Choroid plexus epithelial cell (primary cell): ENCODE measurements around the gene OLFML2A.
A peak's percentile ranks its signal among the peaks of the same experiment; 100 is the strongest.

Source experiments
- DNase-seq: peaks from one replicate; pipeline ENCODE4 v3.0.0-alpha.2; 2010; ENCODE audit warnings: low read depth
- H3K4me3 ChIP-seq: 2 replicates; pipeline ENCODE4 v1.5.1; 2011; ENCODE audit warnings: low read depth, mild to moderate bottlenecking, control low read depth, low read length, moderate library complexity
- CTCF ChIP-seq: conservative IDR thresholded peaks from 2 replicates; pipeline ENCODE4 v1.5.1; 2011; ENCODE audit warnings: low read depth, mild to moderate bottlenecking, control low read depth, inconsistent platforms, low read length, moderate library complexity

The OLFML2A gene

GRCh38 chr9:124741662-124742061 is 35.3 kb upstream of the OLFML2A start:
- no peak for DNase-seq
- TF ChIP-seq CTCF: no peak
- no peak overlapping the region for H3K4me3 ChIP-seq

- TF ChIP-seq CTCF: no peak
- H3K4me3 ChIP-seq: no peak overlapping the region
- no peak for DNase-seq
Measured at GRCh38 chr9:124742940-124743339, 34.0 kb upstream of the OLFML2A start.

GRCh38 chr9:124743686-124744348 is 33.1 kb upstream of the OLFML2A start:
- no peak for TF ChIP-seq CTCF
- H3K4me3 ChIP-seq: no peak overlapping the region
- DNase-seq: peak; percentile 38

- TF ChIP-seq CTCF: no peak
Measured at GRCh38 chr9:124747065-124747464, 29.9 kb upstream of the OLFML2A start.

GRCh38 chr9:124749284-124749683 is 27.6 kb upstream of the OLFML2A start:
- DNase-seq: no peak
- TF ChIP-seq CTCF: no peak
- H3K4me3 ChIP-seq: no peak overlapping the region

More at GRCh38 chr9:124747065-124747464, 29.9 kb upstream of the OLFML2A start:
- no peak overlapping the region for H3K4me3 ChIP-seq
- DNase-seq: no peak

GRCh38 chr9:124749781-124750180 is 27.2 kb upstream of the OLFML2A start:
- peak; percentile 14 for DNase-seq
- no peak overlapping the region for H3K4me3 ChIP-seq
- TF ChIP-seq CTCF: no peak

- DNase-seq: peak; percentile 70
- no peak overlapping the region for H3K4me3 ChIP-seq
- no peak for TF ChIP-seq CTCF
Measured at GRCh38 chr9:124752967-124753366, 24.0 kb upstream of the OLFML2A start.
